SK-N-SH (cell line): ENCODE data around the gene EIF4E2. TPM values are rescaled to one million over a fixed set of nuclear protein-coding genes. Genes with fewer than 3 reads are reported as not detected.
A peak's percentile ranks its signal among the peaks of the same experiment; 100 is the strongest.

Experiments
- CTCF ChIA-PET: fragments of 300-600, 350-600 bp; formaldehyde crosslinking; extraction: SDS; loops from one replicate; lab custom pipeline; 2021; lab: Yijun Ruan, JAX
- POLR2A ChIA-PET: fragments of 350-600 bp; sonication (Branson Sonifier 250); formaldehyde crosslinking; extraction: SDS; loops from one replicate; lab custom pipeline; 2020; ENCODE audit warnings: antibody characterized with exemption, inconsistent platforms; lab: Yijun Ruan, JAX
- DNase-seq: peaks from one replicate; pipeline ENCODE4 v3.0.0; 2012
- H2AFZ ChIP-seq: fragments of 200-600 bp; sonication (generic); 2 replicates; pipeline ENCODE4 v1.8.1; 2016; ENCODE audit warnings: antibody characterized with exemption, mild to moderate bottlenecking, low read depth
- H3F3A ChIP-seq: fragments of 200-600 bp; sonication (generic); replicated peaks from 2 replicates; pipeline ENCODE3; 2016; ENCODE audit warnings: antibody characterized with exemption, mild to moderate bottlenecking; ENCODE audit not compliant: insufficient read depth
- H3K27ac ChIP-seq, 2 experiments: fragments of 200-500 bp in 1 of 2; fragments of 200-600 bp in 1 of 2; sonication (Bioruptor generic) in 1 of 2; sonication (generic), shearing (Covaris generic) in 1 of 2; 2 replicates each; pipeline versions ENCODE4 v1.5.1 to v1.6.1; 2014 to 2016; ENCODE audit warnings: low read depth in 2 of 2, inconsistent platforms in 1 of 2, low read length in 1 of 2, mild to moderate bottlenecking in 1 of 2, mixed read lengths in 1 of 2
- H3K27me3 ChIP-seq: fragments of 200-600 bp; sonication (generic), shearing (Covaris generic); 2 replicates; pipeline ENCODE4 v1.6.1; 2016; ENCODE audit warnings: mixed run types; ENCODE audit not compliant: insufficient read depth
- H3K36me3 ChIP-seq, 2 experiments: fragments of 200-500 bp in 1 of 2; fragments of 200-600 bp in 1 of 2; sonication (Bioruptor generic) in 1 of 2; sonication (generic) in 1 of 2; replicated peaks in 1 of 2; 2 replicates each; pipeline versions ENCODE3 to v1.5.1; 2014 to 2016; ENCODE audit warnings: low read length in 1 of 2, mild to moderate bottlenecking in 1 of 2; ENCODE audit not compliant: insufficient read depth in 2 of 2, control insufficient read depth in 1 of 2
- H3K4me1 ChIP-seq, 2 experiments: fragments of 200-500 bp in 1 of 2; fragments of 200-600 bp in 1 of 2; sonication (Bioruptor generic) in 1 of 2; sonication (generic), shearing (Covaris generic) in 1 of 2; 2 replicates each; pipeline versions ENCODE4 v1.5.1 to v1.6.1; 2014 to 2016; ENCODE audit warnings: low read depth in 1 of 2, low read length in 1 of 2, mixed run types in 1 of 2; ENCODE audit not compliant: insufficient read depth in 2 of 2, control insufficient read depth in 1 of 2
- H3K4me2 ChIP-seq: fragments of 200-600 bp; sonication (generic), shearing (Covaris generic); 2 replicates; pipeline ENCODE4 v1.6.1; 2017; ENCODE audit warnings: mixed run types
- H3K4me3 ChIP-seq, 2 experiments: fragments of 200-500 bp in 1 of 2; fragments of 200-600 bp in 1 of 2; sonication (Bioruptor generic) in 1 of 2; sonication (generic), shearing (Covaris generic) in 1 of 2; 2 replicates each; pipeline versions ENCODE4 v1.5.1 to v1.8.1; 2014 to 2016; ENCODE audit warnings: low read depth in 2 of 2, inconsistent platforms in 1 of 2, low read length in 1 of 2, mild to moderate bottlenecking in 1 of 2, mixed read lengths in 1 of 2, moderate library complexity in 1 of 2
- H3K79me2 ChIP-seq: fragments of 200-600 bp; sonication (generic); 2 replicates; pipeline ENCODE4 v1.8.1; 2017; ENCODE audit warnings: mild to moderate bottlenecking; ENCODE audit not compliant: insufficient read depth
- H3K9ac ChIP-seq: fragments of 200-600 bp; sonication (generic); 2 replicates; pipeline ENCODE4 v1.6.1; 2017; ENCODE audit warnings: mixed run types
- H3K9me2 ChIP-seq: fragments of 200-600 bp; sonication (generic); 2 replicates; pipeline ENCODE4 v1.6.1; 2017; ENCODE audit warnings: mixed run types
- H3K9me3 ChIP-seq: fragments of 200-600 bp; sonication (generic); 2 replicates; pipeline ENCODE4 v1.6.1; 2017; ENCODE audit warnings: mixed run types, mild to moderate bottlenecking, moderate library complexity
- H4K20me1 ChIP-seq: fragments of 200-600 bp; sonication (generic); 2 replicates; pipeline ENCODE4 v1.6.1; 2017; ENCODE audit warnings: mild to moderate bottlenecking, mixed run types; ENCODE audit not compliant: insufficient read depth
- ELF1 ChIP-seq: IDR thresholded peaks from 2 replicates; pipeline ENCODE4 v1.4.0; 2012
- EP300 ChIP-seq, 2 experiments: IDR thresholded peaks; 2 replicates each; pipeline versions ENCODE4 v1.4.0 to v1.6.1; 2012; ENCODE audit warnings: borderline replicate concordance in 1 of 2, low read depth in 1 of 2, low read length in 1 of 2
- FOSL2 ChIP-seq: IDR thresholded peaks from 2 replicates; pipeline ENCODE4 v1.4.0; 2012; ENCODE audit warnings: low read depth, mild to moderate bottlenecking, moderate library complexity, borderline replicate concordance
- MXI1 ChIP-seq: IDR thresholded peaks from 2 replicates; pipeline ENCODE4 v1.6.1; 2012; ENCODE audit warnings: mild to moderate bottlenecking, low read depth, low read length, improper control_type of control experiment
- NRF1 ChIP-seq: IDR thresholded peaks from 2 replicates; pipeline ENCODE4 v1.6.1; 2012; ENCODE audit warnings: low read depth, mild to moderate bottlenecking, low read length
- POLR2AphosphoS5 ChIP-seq: IDR thresholded peaks from 2 replicates; pipeline ENCODE4 v1.6.1; 2012; ENCODE audit warnings: low read depth, low read length
- RAD21 ChIP-seq: IDR thresholded peaks from 2 replicates; pipeline ENCODE4 v1.6.1; 2012; ENCODE audit warnings: mild to moderate bottlenecking, low read length
- RCOR1 ChIP-seq: fragments of 150-350 bp; IDR thresholded peaks from 2 replicates; pipeline ENCODE4 v1.6.1; 2017; ENCODE audit warnings: antibody characterized with exemption, low read length
- RXRA ChIP-seq: IDR thresholded peaks from 2 replicates; pipeline ENCODE4 v1.4.0; 2012; ENCODE audit warnings: low read depth, mild to moderate bottlenecking, borderline replicate concordance
- SIN3A ChIP-seq: IDR thresholded peaks from 2 replicates; pipeline ENCODE4 v1.6.1; 2012; ENCODE audit warnings: low read depth, mild to moderate bottlenecking, low read length, moderate library complexity, borderline replicate concordance
- TAF1 ChIP-seq: IDR thresholded peaks from 2 replicates; pipeline ENCODE4 v1.6.1; 2012; ENCODE audit warnings: low read depth, mild to moderate bottlenecking, low read length, moderate library complexity, borderline replicate concordance
- TCF12 ChIP-seq: IDR thresholded peaks from 2 replicates; pipeline ENCODE4 v1.4.0; 2012
- TEAD4 ChIP-seq: IDR thresholded peaks from 2 replicates; pipeline ENCODE4 v1.4.0; 2012; ENCODE audit warnings: mild to moderate bottlenecking, borderline replicate concordance; ENCODE audit not compliant: insufficient read depth
- WGBS: methylation state at CpG from one replicate; pipeline ENCODE4 v1.1.6; 2017; ENCODE audit warnings: low lambda C conversion rate; 5-methylcytosine and 5-hydroxymethylcytosine counted together
- polyA plus RNA-seq, 3 experiments: library from polyadenylated mRNA; depleted of rRNA; stranded (reverse); fragments of >200 nt; gene quantifications; 2 replicates each; pipeline ENCODE4 v1.2.3, GENCODE V29; 2012
- TF ChIP-seq, protein P1 (sequence below): fragments of 150-350 bp; IDR thresholded peaks from 2 replicates; pipeline ENCODE4 v1.6.1; 2016; ENCODE audit warnings: mild to moderate bottlenecking, low read depth, low read length
- TF ChIP-seq, protein P2 (sequence below): IDR thresholded peaks from 2 replicates; pipeline ENCODE4 v1.4.0; 2012; ENCODE audit warnings: low read depth, borderline replicate concordance
- TF ChIP-seq, protein P3 (sequence below): fragments of 150-350 bp; IDR thresholded peaks from 2 replicates; pipeline ENCODE4 v1.6.1; 2017; ENCODE audit warnings: antibody characterized with exemption, low read length, low read depth, borderline replicate concordance
- TF ChIP-seq, protein P4 (sequence below): IDR thresholded peaks from 2 replicates; pipeline ENCODE4 v1.6.1; 2012; ENCODE audit warnings: mild to moderate bottlenecking, low read depth, low read length, moderate library complexity

Gene EIF4E2
- polyA plus RNA-seq, 1 of the 3 experiments (the other 2 are of a cell fraction): 29.1 TPM

DNA sequence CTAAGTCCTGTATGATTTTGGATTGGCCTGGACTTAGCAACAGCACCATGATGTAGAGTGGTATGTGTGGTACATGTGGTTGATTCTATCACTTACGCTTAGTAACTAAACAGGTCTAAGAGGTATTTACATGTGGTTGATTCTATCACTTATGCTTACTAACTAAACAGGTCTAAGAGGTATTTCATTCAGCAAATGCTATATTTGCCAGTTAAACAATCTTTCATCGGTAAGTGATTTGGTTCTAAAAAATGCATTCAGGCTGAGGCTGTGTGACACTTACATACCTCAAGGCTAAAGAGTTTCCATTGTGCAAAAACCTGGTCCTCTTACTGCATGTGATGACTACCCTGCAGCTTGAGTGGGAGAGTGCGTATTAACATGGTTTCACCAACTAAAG is 13.1 kb downstream of the EIF4E2 start:
- Histone ChIP-seq H3K79me2 (peaks cover 7% of the 10 kb centered on the region; the same call in 1 of the 2 replicates), H3K36me3 (peaks cover 60 to 71% of the 10 kb centered on the region in 2 experiments), H3K27ac (no peak overlapping the region), H3K4me3 (no peak overlapping the region), H3F3A (no peaks in the 10 kb centered on the region), H3K9me2 (no peaks in the 10 kb centered on the region), H3K4me2 (no peak overlapping the region), H4K20me1 (no peaks in the 10 kb centered on the region), H3K9me3 (no peaks in the 10 kb centered on the region), H3K9ac (no peak overlapping the region), H3K4me1 (no peaks in the 10 kb centered on the region), H3K27me3 (no peaks in the 10 kb centered on the region), H2AFZ (no peak overlapping the region)
- DNase-seq: no peak
- TF ChIP-seq, protein P1, sequence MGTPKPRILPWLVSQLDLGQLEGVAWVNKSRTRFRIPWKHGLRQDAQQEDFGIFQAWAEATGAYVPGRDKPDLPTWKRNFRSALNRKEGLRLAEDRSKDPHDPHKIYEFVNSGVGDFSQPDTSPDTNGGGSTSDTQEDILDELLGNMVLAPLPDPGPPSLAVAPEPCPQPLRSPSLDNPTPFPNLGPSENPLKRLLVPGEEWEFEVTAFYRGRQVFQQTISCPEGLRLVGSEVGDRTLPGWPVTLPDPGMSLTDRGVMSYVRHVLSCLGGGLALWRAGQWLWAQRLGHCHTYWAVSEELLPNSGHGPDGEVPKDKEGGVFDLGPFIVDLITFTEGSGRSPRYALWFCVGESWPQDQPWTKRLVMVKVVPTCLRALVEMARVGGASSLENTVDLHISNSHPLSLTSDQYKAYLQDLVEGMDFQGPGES: no peak
- TF ChIP-seq TCF12 (no peak), NRF1 (no peak), RXRA (no peak), EP300 (IDR thresholded peaks at IDR 0.05; ENCODE audit: borderline replicate concordance in 1 of 2, low read depth in 1 of 2, low read length in 1 of 2) (no peak), ELF1 (no peak), TEAD4 (no peak), POLR2AphosphoS5 (no peak), SIN3A (no peak), MXI1 (no peak), RAD21 (no peak), RCOR1 (no peak), FOSL2 (no peak), TAF1 (no peak)
- TF ChIP-seq, protein P2, sequence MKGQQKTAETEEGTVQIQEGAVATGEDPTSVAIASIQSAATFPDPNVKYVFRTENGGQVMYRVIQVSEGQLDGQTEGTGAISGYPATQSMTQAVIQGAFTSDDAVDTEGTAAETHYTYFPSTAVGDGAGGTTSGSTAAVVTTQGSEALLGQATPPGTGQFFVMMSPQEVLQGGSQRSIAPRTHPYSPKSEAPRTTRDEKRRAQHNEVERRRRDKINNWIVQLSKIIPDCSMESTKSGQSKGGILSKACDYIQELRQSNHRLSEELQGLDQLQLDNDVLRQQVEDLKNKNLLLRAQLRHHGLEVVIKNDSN: no peak
- TF ChIP-seq, protein P3, sequence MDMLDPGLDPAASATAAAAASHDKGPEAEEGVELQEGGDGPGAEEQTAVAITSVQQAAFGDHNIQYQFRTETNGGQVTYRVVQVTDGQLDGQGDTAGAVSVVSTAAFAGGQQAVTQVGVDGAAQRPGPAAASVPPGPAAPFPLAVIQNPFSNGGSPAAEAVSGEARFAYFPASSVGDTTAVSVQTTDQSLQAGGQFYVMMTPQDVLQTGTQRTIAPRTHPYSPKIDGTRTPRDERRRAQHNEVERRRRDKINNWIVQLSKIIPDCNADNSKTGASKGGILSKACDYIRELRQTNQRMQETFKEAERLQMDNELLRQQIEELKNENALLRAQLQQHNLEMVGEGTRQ: no peak
- CTCF ChIA-PET: interaction anchor here (0.9 kb wide), 1 partner anchor 17 kb away, joined by 3 read pairs; no protein-coding TSS in a partner anchor
- POLR2A ChIA-PET: no interaction called here
- WGBS: 58% methylated on average over 3 of the region's 3 CpGs

DNA sequence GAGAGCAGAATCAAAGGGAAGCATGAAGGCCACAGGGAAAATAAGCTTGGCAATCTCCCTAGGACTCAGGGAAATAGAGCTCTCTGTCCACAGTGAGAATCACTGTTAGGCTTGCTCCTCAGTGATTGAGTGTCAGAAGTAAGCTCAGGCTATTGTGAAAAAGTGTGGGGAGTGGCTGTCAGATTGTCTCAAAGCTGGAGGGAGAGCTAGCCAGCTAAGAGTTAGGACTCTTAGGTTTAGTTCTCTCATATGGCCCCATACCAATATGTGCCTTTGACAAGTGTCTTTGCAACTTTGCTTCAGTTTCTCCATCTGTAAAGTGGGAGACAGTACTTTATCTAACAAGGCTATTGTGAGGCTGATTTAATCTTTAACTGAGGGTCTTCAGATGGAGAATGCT is 17.2 kb downstream of the EIF4E2 start:
- Histone ChIP-seq H3K27ac (0 out of 4 replicates have a peak overlapping the region, but pooled peaks of 1 of the 2 experiments have one; percentile 2), H2AFZ (no peak overlapping the region), H3K4me3 (no peak overlapping the region), H3K4me1 (no peaks in the 10 kb centered on the region), H3K9me3 (no peaks in the 10 kb centered on the region), H3K4me2 (no peak overlapping the region), H4K20me1 (no peaks in the 10 kb centered on the region), H3K79me2 (peaks cover 3% of the 10 kb centered on the region; the same call in 1 of the 2 replicates), H3F3A (no peaks in the 10 kb centered on the region), H3K9ac (no peak overlapping the region), H3K36me3 (peaks cover 73 to 76% of the 10 kb centered on the region in 2 experiments), H3K27me3 (no peaks in the 10 kb centered on the region), H3K9me2 (no peaks in the 10 kb centered on the region)
- ChIA-PET POLR2A (interaction anchor here (0.8 kb wide), 1 partner anchor 11 kb away, joined by 3 read pairs; no protein-coding TSS in a partner anchor), CTCF (interaction anchor here (1.1 kb wide), 1 partner anchor 285 kb away, joined by 3 read pairs; no protein-coding TSS in a partner anchor)
- no peak for DNase-seq
- TF ChIP-seq, protein P4, sequence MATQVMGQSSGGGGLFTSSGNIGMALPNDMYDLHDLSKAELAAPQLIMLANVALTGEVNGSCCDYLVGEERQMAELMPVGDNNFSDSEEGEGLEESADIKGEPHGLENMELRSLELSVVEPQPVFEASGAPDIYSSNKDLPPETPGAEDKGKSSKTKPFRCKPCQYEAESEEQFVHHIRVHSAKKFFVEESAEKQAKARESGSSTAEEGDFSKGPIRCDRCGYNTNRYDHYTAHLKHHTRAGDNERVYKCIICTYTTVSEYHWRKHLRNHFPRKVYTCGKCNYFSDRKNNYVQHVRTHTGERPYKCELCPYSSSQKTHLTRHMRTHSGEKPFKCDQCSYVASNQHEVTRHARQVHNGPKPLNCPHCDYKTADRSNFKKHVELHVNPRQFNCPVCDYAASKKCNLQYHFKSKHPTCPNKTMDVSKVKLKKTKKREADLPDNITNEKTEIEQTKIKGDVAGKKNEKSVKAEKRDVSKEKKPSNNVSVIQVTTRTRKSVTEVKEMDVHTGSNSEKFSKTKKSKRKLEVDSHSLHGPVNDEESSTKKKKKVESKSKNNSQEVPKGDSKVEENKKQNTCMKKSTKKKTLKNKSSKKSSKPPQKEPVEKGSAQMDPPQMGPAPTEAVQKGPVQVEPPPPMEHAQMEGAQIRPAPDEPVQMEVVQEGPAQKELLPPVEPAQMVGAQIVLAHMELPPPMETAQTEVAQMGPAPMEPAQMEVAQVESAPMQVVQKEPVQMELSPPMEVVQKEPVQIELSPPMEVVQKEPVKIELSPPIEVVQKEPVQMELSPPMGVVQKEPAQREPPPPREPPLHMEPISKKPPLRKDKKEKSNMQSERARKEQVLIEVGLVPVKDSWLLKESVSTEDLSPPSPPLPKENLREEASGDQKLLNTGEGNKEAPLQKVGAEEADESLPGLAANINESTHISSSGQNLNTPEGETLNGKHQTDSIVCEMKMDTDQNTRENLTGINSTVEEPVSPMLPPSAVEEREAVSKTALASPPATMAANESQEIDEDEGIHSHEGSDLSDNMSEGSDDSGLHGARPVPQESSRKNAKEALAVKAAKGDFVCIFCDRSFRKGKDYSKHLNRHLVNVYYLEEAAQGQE: no peak
- TF ChIP-seq, protein P3: no peak
